ENCODE results near the gene CLDN4. TPM values are rescaled to one million over a fixed set of nuclear protein-coding genes. Genes with fewer than 3 reads are reported as not detected.
"Not testable (repeated sequence)": the region's sequence is repeated elsewhere in the genome, so short reads cannot be mapped to it uniquely, and the experiment has no call there.

CLDN4 gene
- total and polyA plus RNA-seq, 9 of the 15 experiments (the other 6 are each of a cell fraction or from before 2014, with no cell fraction given): 0.05 to 0.60 (median 0.06) TPM; not detected in 3

GRCh38 chr7:73845701-73846195, 15.0 kb downstream of the CLDN4 start:
- H4K20me1 ChIP-seq (replicated peaks; ENCODE audit: control insufficient read depth, insufficient read depth, low read length); H3K9me1 ChIP-seq (ENCODE audit: control insufficient read depth, insufficient read depth, low read length); in situ Hi-C loops (cut with MboI); H3K27ac ChIP-seq (ENCODE audit: extremely low read depth, low read depth, low read length); H3K4me2 ChIP-seq (ENCODE audit: insufficient read depth, low read length); POLR2A ChIA-PET; H3K4me3 ChIP-seq; H3K36me3 ChIP-seq (ENCODE audit: control insufficient read depth, insufficient read depth, low read length); DNase-seq (ENCODE audit: extremely low read depth in 1 of 4, low spot score in 3 of 4); CTCF ChIA-PET (ENCODE audit: low intra/inter-chr PET ratio); H3K79me2 ChIP-seq (ENCODE audit: control insufficient read depth, insufficient read depth, low read length); H3K9me3 ChIP-seq (replicated peaks; ENCODE audit: control insufficient read depth, insufficient read depth, low read depth, low read length); ATAC-seq; FAIRE-seq; intact Hi-C loops (cut with micrococcal nuclease); H3K27me3 ChIP-seq (ENCODE audit: control insufficient read depth in 2 of 2, insufficient read depth in 2 of 2, low read length in 2 of 2); H3K9ac ChIP-seq (ENCODE audit: insufficient read depth in 1 of 2, low read depth in 2 of 2, low read length in 2 of 2); BruUV-seq (replicated peaks); TF ChIP-seq TOE1 (CRISPR knock-in tag; IDR thresholded peaks at IDR 0.05; ENCODE audit: borderline replicate concordance, low read depth); PBX2 (CRISPR knock-in tag; IDR thresholded peaks at IDR 0.05; ENCODE audit: low read depth): not testable (repeated sequence)
- Histone ChIP-seq H3K4me1 (replicated peaks in 1 of 2; ENCODE audit: control insufficient read depth in 2 of 2, insufficient read depth in 2 of 2, low read length in 2 of 2) (peaks cover 17 to 36% of the 10 kb centered on the region in 2 experiments), H2AFZ (ENCODE audit: low read depth, low read length) (peak overlapping the region; percentile 78)
- 41% methylated on average over 12 of the region's 12 CpGs for WGBS (ENCODE audit: insufficient coverage, low coverage, missing lambda C conversion rate)
- peak; percentile 66 for TF ChIP-seq USF1 (CRISPR knock-in tag; IDR thresholded peaks at IDR 0.05)
- peak; percentile 85 for TF ChIP-seq TOE1 (IDR thresholded peaks at IDR 0.05; ENCODE audit: borderline replicate concordance)
- TF ChIP-seq VEZF1 (CRISPR knock-in tag; IDR thresholded peaks at IDR 0.05): 0 out of 2 replicates have a peak, but pooled peaks have one; percentile 17
- TF ChIP-seq C11orf30 (IDR thresholded peaks at IDR 0.05; ENCODE audit: low read depth): peak; percentile 39; the same call in 1 of the 2 replicates
- TF ChIP-seq GABPB1 (CRISPR knock-in tag; IDR thresholded peaks at IDR 0.05): 0 out of 2 replicates have a peak, but pooled peaks have one; percentile 15
- 0 out of 2 replicates have a peak, but pooled peaks have one; percentile 37 for TF ChIP-seq ZFX (CRISPR knock-in tag; IDR thresholded peaks at IDR 0.05)
- peak; percentile 43 for TF ChIP-seq PBX2 (tag; conservative IDR thresholded peaks at IDR 0.05; ENCODE audit: low read depth)
- TF ChIP-seq RAD51 (IDR thresholded peaks at IDR 0.05; ENCODE audit: borderline replicate concordance, low read depth): peak; percentile 60
- peak; percentile 40; the same call in 1 of the 2 replicates for TF ChIP-seq MAFK (IDR thresholded peaks at IDR 0.05; ENCODE audit: low read length)
- TF ChIP-seq USF2 (CRISPR knock-in tag; IDR thresholded peaks at IDR 0.05): peak; percentile 45
- TF ChIP-seq ZNF316 (IDR thresholded peaks at IDR 0.05): peak; percentile 72

Data from K562 (cell line).